Mammary epithelial cell (primary cell): ENCODE measurements around the gene CMTM3.

ENCODE experiments used
- EZH2 ChIP-seq: IDR thresholded peaks from 2 replicates; pipeline ENCODE4 v1.6.1; 2012; ENCODE audit warnings: low read length, inconsistent platforms, borderline replicate concordance
- TF ChIP-seq, protein P1 (sequence below), 2 donors: IDR thresholded peaks in 1 of 2; conservative IDR thresholded peaks in 1 of 2; 2 replicates each; pipeline ENCODE4 v1.5.1; 2011 to 2012; ENCODE audit warnings: inconsistent platforms in 2 of 2, low read length in 2 of 2, mild to moderate bottlenecking in 2 of 2, control low read depth in 1 of 2, low read depth in 1 of 2; ENCODE audit not compliant: insufficient read depth in 1 of 2; ENCODE audit errors: extremely low read depth in 1 of 2

DNA sequence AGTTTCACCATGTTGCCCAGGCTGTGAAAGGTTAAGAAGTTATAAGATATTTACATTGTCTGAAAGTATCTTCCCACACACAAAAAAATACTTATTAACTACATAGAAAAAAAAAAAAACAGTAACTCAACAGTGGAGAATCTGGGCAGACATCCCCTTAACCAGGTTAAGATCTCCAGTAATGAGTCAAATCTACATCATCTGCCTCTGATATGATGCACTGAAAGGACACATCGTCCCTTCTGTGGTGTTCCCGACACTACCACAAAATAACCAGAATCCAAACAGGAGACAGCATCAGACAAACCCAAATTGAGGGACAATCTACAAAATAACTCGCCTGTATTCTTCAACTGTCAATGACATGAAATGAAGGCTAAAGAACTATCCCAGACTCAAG, 52.0 kb downstream of the CMTM3 start:
- TF ChIP-seq, protein P1, sequence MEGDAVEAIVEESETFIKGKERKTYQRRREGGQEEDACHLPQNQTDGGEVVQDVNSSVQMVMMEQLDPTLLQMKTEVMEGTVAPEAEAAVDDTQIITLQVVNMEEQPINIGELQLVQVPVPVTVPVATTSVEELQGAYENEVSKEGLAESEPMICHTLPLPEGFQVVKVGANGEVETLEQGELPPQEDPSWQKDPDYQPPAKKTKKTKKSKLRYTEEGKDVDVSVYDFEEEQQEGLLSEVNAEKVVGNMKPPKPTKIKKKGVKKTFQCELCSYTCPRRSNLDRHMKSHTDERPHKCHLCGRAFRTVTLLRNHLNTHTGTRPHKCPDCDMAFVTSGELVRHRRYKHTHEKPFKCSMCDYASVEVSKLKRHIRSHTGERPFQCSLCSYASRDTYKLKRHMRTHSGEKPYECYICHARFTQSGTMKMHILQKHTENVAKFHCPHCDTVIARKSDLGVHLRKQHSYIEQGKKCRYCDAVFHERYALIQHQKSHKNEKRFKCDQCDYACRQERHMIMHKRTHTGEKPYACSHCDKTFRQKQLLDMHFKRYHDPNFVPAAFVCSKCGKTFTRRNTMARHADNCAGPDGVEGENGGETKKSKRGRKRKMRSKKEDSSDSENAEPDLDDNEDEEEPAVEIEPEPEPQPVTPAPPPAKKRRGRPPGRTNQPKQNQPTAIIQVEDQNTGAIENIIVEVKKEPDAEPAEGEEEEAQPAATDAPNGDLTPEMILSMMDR (conservative IDR thresholded peaks at IDR 0.05 in 1 of 2, IDR thresholded peaks at IDR 0.05 in 1 of 2; ENCODE audit: extremely low read depth in 1 of 2, insufficient read depth in 1 of 2, low read depth in 1 of 2, low read length in 2 of 2): no peak
- no peak for TF ChIP-seq EZH2
